IMR-90 (cell line): Measurements from ENCODE around the gene ARFGAP2. TPM values are rescaled to one million over a fixed set of nuclear protein-coding genes. Genes with fewer than 3 reads are reported as not detected.

Source experiments
- ATAC-seq: fragments of 200-7000 bp; cut with Tn5 transposase; 2 replicates; pipeline ENCODE4 v1.9.1; 2020; ENCODE audit warnings: low read depth, mild to moderate bottlenecking, moderate library complexity
- BruUV-seq: library from RNA; stranded (reverse); fragments of 400-500 nt; replicated peaks from 2 replicates; lab custom pipeline; 2021; lab: Mats Ljungman, UMichigan
- CTCF ChIA-PET: fragments of 300-600 bp; formaldehyde crosslinking; extraction: SDS; loops from one replicate; lab custom pipeline; 2021; ENCODE audit warnings: antibody characterized with exemption; lab: Yijun Ruan, JAX
- POLR2A ChIA-PET: fragments of 300-600 bp; sonication (Branson Sonifier 250); formaldehyde crosslinking; loops from one replicate; lab custom pipeline; 2022; ENCODE audit warnings: antibody characterized with exemption; ENCODE audit not compliant: unreplicated experiment; lab: Charles Lee
- DNase-seq: peaks from one replicate; pipeline ENCODE4 v3.0.0; 2013
- H2AFZ ChIP-seq: replicated peaks from 2 replicates; pipeline ENCODE3; 2013; ENCODE audit warnings: low read length, mild to moderate bottlenecking; ENCODE audit not compliant: poor library complexity
- H2AK5ac ChIP-seq: 2 replicates; pipeline ENCODE4 v1.6.1; 2013; ENCODE audit warnings: low read depth, low read length, inconsistent platforms
- H2AK9ac ChIP-seq: replicated peaks from 2 replicates; pipeline ENCODE3; 2013; ENCODE audit warnings: mild to moderate bottlenecking, low read depth, low read length, moderate library complexity; ENCODE audit not compliant: poor library complexity
- H2BK120ac ChIP-seq: 2 replicates; pipeline ENCODE4 v1.6.1; 2013; ENCODE audit warnings: low read depth, low read length, inconsistent platforms
- H2BK15ac ChIP-seq: 3 replicates; pipeline ENCODE4 v1.6.1; 2013; ENCODE audit warnings: low read depth, low read length, inconsistent platforms
- H2BK20ac ChIP-seq: 2 replicates; pipeline ENCODE4 v1.6.1; 2013; ENCODE audit warnings: low read depth, mild to moderate bottlenecking, inconsistent platforms, low read length, moderate library complexity
- H2BK5ac ChIP-seq: 2 replicates; pipeline ENCODE4 v1.6.1; 2013; ENCODE audit warnings: mild to moderate bottlenecking, low read depth, low read length, inconsistent platforms; ENCODE audit not compliant: poor library complexity, severe bottlenecking
- H3K14ac ChIP-seq: replicated peaks from 2 replicates; pipeline ENCODE4 v1.6.1; 2013; ENCODE audit warnings: low read depth, low read length, inconsistent platforms
- H3K18ac ChIP-seq: 2 replicates; pipeline ENCODE4 v1.6.1; 2013; ENCODE audit warnings: low read depth, low read length, control low read depth
- H3K23ac ChIP-seq: 2 replicates; pipeline ENCODE4 v1.6.1; 2013; ENCODE audit warnings: low read depth, low read length, inconsistent platforms
- H3K27ac ChIP-seq: 2 replicates; pipeline ENCODE4 v1.5.1; 2013; ENCODE audit warnings: mild to moderate bottlenecking, control low read depth, low read length; ENCODE audit not compliant: insufficient read depth
- H3K27me3 ChIP-seq: 2 replicates; pipeline ENCODE4 v1.6.1; 2013; ENCODE audit warnings: low read length; ENCODE audit not compliant: control insufficient read depth, insufficient read depth
- H3K36me3 ChIP-seq: 2 replicates; pipeline ENCODE4 v1.6.1; 2013; ENCODE audit warnings: low read length, mixed read lengths; ENCODE audit not compliant: control insufficient read depth, insufficient read depth
- H3K4ac ChIP-seq: 2 replicates; pipeline ENCODE4 v1.6.1; 2013; ENCODE audit warnings: low read depth, low read length, inconsistent platforms
- H3K4me1 ChIP-seq: 2 replicates; pipeline ENCODE4 v1.6.1; 2013; ENCODE audit warnings: low read length, mixed read lengths; ENCODE audit not compliant: control insufficient read depth, insufficient read depth
- H3K4me2 ChIP-seq: 2 replicates; pipeline ENCODE4 v1.6.1; 2013; ENCODE audit warnings: low read depth, mild to moderate bottlenecking, control low read depth, low read length, moderate library complexity
- H3K4me3 ChIP-seq: 2 replicates; pipeline ENCODE4 v1.5.1; 2013; ENCODE audit warnings: low read depth, mild to moderate bottlenecking, control low read depth, low read length, moderate library complexity; ENCODE audit not compliant: insufficient read depth
- H3K56ac ChIP-seq: 2 replicates; pipeline ENCODE4 v1.6.1; 2013; ENCODE audit warnings: low read length, inconsistent platforms; ENCODE audit not compliant: insufficient read depth; ENCODE audit errors: extremely low read depth
- H3K79me1 ChIP-seq, 2 experiments: 2 replicates each; pipeline ENCODE4 v1.6.1; 2013; ENCODE audit warnings: low read length in 2 of 2, inconsistent platforms in 1 of 2, low read depth in 1 of 2
- H3K9ac ChIP-seq: 2 replicates; pipeline ENCODE4 v1.6.1; 2013; ENCODE audit warnings: low read depth, low read length, control low read depth
- H3K9me1 ChIP-seq: 2 replicates; pipeline ENCODE4 v1.6.1; 2013; ENCODE audit warnings: low read length, inconsistent platforms; ENCODE audit not compliant: insufficient read depth
- H3K9me3 ChIP-seq: 2 replicates; pipeline ENCODE4 v1.6.1; 2013; ENCODE audit warnings: low read length; ENCODE audit not compliant: control insufficient read depth, insufficient read depth
- H4K20me1 ChIP-seq: 2 replicates; pipeline ENCODE4 v1.6.1; 2013; ENCODE audit warnings: low read length, inconsistent platforms; ENCODE audit not compliant: insufficient read depth
- H4K5ac ChIP-seq: 2 replicates; pipeline ENCODE4 v1.6.1; 2013; ENCODE audit warnings: mild to moderate bottlenecking, low read depth, low read length, control low read depth
- H4K8ac ChIP-seq, 2 experiments: 2 replicates each; pipeline ENCODE4 v1.6.1; 2013; ENCODE audit warnings: low read depth in 2 of 2, low read length in 2 of 2, control low read depth in 1 of 2, inconsistent platforms in 1 of 2
- H4K91ac ChIP-seq: 2 replicates; pipeline ENCODE4 v1.6.1; 2013; ENCODE audit warnings: low read depth, low read length, inconsistent platforms; ENCODE audit not compliant: insufficient read depth
- ELK1 ChIP-seq: fragments of 150-350 bp; IDR thresholded peaks from 2 replicates; pipeline ENCODE4 v1.6.1; 2016; ENCODE audit warnings: low read depth, mild to moderate bottlenecking, low read length, moderate library complexity, borderline replicate concordance
- FOS ChIP-seq: fragments of 150-350 bp; IDR thresholded peaks from 2 replicates; pipeline ENCODE4 v1.6.1; 2016; ENCODE audit warnings: low read depth, low read length
- MAZ ChIP-seq: IDR thresholded peaks from 2 replicates; pipeline ENCODE4 v1.6.1; 2012; ENCODE audit warnings: low read depth, mild to moderate bottlenecking, low read length, improper control_type of control experiment, moderate library complexity, borderline replicate concordance
- MXI1 ChIP-seq: IDR thresholded peaks from 2 replicates; pipeline ENCODE4 v1.6.1; 2012; ENCODE audit warnings: low read depth, mild to moderate bottlenecking, low read length, moderate library complexity, borderline replicate concordance
- RFX5 ChIP-seq: IDR thresholded peaks from 2 replicates; pipeline ENCODE4 v1.8.0; 2012; ENCODE audit warnings: low read depth, mild to moderate bottlenecking, low read length, moderate library complexity
- SMC3 ChIP-seq: fragments of 150-350 bp; IDR thresholded peaks from 2 replicates; pipeline ENCODE4 v1.6.1; 2016; ENCODE audit warnings: low read depth, mild to moderate bottlenecking, antibody characterized with exemption, low read length, moderate library complexity
- WGBS, 2 experiments: methylation state at CpG; one replicate each; pipeline versions ENCODE4 v1.1.5 to v1.1.7; 2013; ENCODE audit warnings: missing lambda C conversion rate in 2 of 2; ENCODE audit not compliant: insufficient read length in 1 of 2; ENCODE audit errors: extremely low coverage in 2 of 2; 5-methylcytosine and 5-hydroxymethylcytosine counted together
- dilution Hi-C: fragments of 300-500 bp; cut with HindIII; formaldehyde crosslinking; loops from one replicate; pipeline ENCODE4 v1.14.3; 2018; ENCODE audit warnings: low sequenced_read_pairs; ENCODE audit not compliant: unreplicated experiment
- in situ Hi-C: fragments of 300-500 bp; cut with MboI; formaldehyde crosslinking; loops from 3 replicates; pipeline ENCODE4 v1.14.3; 2019; ENCODE audit warnings: low sequenced_read_pairs, inconsistent platforms, mixed read lengths
- intact Hi-C: fragments of 100-400 bp; cut with micrococcal nuclease; formaldehyde crosslinking; loops from 2 replicates; pipeline ENCODE4 v1.10.0; 2022
- polyA plus RNA-seq, 3 experiments: library from polyadenylated mRNA; depleted of rRNA; stranded (reverse); fragments of >200 nt; gene quantifications; 2 replicates each; pipeline ENCODE4 v1.2.3, GENCODE V29; 2012; ENCODE audit warnings: low replicate concordance in 1 of 3
- total RNA-seq: library from RNA; depleted of rRNA; stranded (reverse); fragments of >200 nt; gene quantifications from 2 replicates; pipeline ENCODE4 v1.2.3, GENCODE V29; 2012
- TF ChIP-seq, protein P1 (sequence below): conservative IDR thresholded peaks from 2 replicates; pipeline ENCODE4 v1.5.1; 2012; ENCODE audit warnings: mild to moderate bottlenecking, low read depth, low read length, improper control_type of control experiment

Gene ARFGAP2
- total and polyA plus RNA-seq, 2 of the 4 experiments (the other 2 are of a cell fraction), result 54.7 to 87.8 TPM

DNA sequence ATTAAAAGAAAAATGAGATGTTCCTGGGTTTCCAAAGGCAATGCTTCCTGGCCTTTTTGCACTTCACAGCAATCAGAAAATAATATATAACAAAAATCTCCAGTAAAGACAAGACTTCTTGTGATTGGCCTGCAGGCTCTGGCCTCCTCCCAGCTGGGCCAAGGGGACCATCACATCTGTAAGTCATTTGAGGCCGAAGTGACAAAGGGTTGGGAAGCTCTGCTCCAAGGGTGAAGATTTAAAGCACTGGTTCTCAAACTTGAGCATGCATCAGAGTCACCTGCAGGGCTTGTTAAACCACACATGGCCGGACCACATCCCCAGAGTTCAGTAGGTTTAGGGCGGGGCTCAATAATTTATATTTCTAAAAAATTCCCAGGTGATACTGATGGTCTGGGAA is 32.1 kb downstream of the ARFGAP2 start:
- no peak overlapping the region for H2BK20ac ChIP-seq
- no peak overlapping the region; the same call in 1 of the 2 replicates for H3K23ac ChIP-seq
- H2BK15ac ChIP-seq, result no peak overlapping the region
- no peak overlapping the region for H4K91ac ChIP-seq
- H3K18ac ChIP-seq, result no peak overlapping the region
- no peak overlapping the region for H3K4me2 ChIP-seq
- H3K4me1 ChIP-seq, result peaks cover 14% of the 10 kb centered on the region
- DNase-seq (no peak), ATAC-seq (no peak)
- no CpG with 5 or more reads among the region's 3 CpGs for WGBS, 2 experiments
- peak overlapping the region; percentile 25; the same call in 1 of the 2 replicates for H3K4ac ChIP-seq
- ChIA-PET CTCF (no interaction called here), POLR2A (interaction anchor here (0.7 kb wide), 1 partner anchor 319 kb away, joined by 13 read pairs; no protein-coding TSS in a partner anchor)
- H3K9me3 ChIP-seq, result no peaks in the 10 kb centered on the region
- H4K8ac ChIP-seq, result no peak overlapping the region
- H3K27me3 ChIP-seq, result no peaks in the 10 kb centered on the region
- no peak overlapping the region for H2AFZ ChIP-seq
- no peaks in the 10 kb centered on the region; a peak in 1 of 4 replicates for H3K79me1 ChIP-seq
- no peak overlapping the region for H3K9ac ChIP-seq
- H2BK5ac ChIP-seq, result no peak overlapping the region
- in situ Hi-C loops, result no loop called here
- H2AK9ac ChIP-seq, result no peak overlapping the region
- no peak overlapping the region for H3K4me3 ChIP-seq
- H4K5ac ChIP-seq, result no peak overlapping the region
- dilution Hi-C loops, result no loop called here
- no TSS peak for BruUV-seq
- H3K27ac ChIP-seq, result no peak overlapping the region
- intact Hi-C loops, result loop anchor here (10.0 kb wide), 1 partner anchor 140 kb away; no protein-coding TSS in a partner anchor
- no peak overlapping the region for H3K14ac ChIP-seq
- no peak overlapping the region for H3K56ac ChIP-seq
- no peak overlapping the region for H2BK120ac ChIP-seq
- 0 out of 2 replicates have a peak overlapping the region, but pooled peaks have one; percentile 43 for H2AK5ac ChIP-seq
- TF ChIP-seq MXI1 (no peak), MAZ (no peak), ELK1 (no peak), RFX5 (no peak), SMC3 (no peak), FOS (no peak)
- TF ChIP-seq, protein P1, sequence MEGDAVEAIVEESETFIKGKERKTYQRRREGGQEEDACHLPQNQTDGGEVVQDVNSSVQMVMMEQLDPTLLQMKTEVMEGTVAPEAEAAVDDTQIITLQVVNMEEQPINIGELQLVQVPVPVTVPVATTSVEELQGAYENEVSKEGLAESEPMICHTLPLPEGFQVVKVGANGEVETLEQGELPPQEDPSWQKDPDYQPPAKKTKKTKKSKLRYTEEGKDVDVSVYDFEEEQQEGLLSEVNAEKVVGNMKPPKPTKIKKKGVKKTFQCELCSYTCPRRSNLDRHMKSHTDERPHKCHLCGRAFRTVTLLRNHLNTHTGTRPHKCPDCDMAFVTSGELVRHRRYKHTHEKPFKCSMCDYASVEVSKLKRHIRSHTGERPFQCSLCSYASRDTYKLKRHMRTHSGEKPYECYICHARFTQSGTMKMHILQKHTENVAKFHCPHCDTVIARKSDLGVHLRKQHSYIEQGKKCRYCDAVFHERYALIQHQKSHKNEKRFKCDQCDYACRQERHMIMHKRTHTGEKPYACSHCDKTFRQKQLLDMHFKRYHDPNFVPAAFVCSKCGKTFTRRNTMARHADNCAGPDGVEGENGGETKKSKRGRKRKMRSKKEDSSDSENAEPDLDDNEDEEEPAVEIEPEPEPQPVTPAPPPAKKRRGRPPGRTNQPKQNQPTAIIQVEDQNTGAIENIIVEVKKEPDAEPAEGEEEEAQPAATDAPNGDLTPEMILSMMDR, result no peak
- H3K9me1 ChIP-seq, result peaks cover 17% of the 10 kb centered on the region
- H4K20me1 ChIP-seq, result no peaks in the 10 kb centered on the region; the same call in 1 of the 2 replicates
- peaks cover 2% of the 10 kb centered on the region; the same call in 1 of the 2 replicates for H3K36me3 ChIP-seq
